NCI-H526 (cell line): ENCODE results near the gene P3H2.
A peak's percentile ranks its signal among the peaks of the same experiment; 100 is the strongest.

Source experiments
- DNase-seq, 2 experiments: peaks; one replicate each; lab custom pipeline; 2025; lab: John Stamatoyannopoulos, UW

P3H2 gene

GRCh38 chr3:189945935-189946709 is 174.6 kb downstream of the P3H2 start:
- DNase-seq = no peak

DNA sequence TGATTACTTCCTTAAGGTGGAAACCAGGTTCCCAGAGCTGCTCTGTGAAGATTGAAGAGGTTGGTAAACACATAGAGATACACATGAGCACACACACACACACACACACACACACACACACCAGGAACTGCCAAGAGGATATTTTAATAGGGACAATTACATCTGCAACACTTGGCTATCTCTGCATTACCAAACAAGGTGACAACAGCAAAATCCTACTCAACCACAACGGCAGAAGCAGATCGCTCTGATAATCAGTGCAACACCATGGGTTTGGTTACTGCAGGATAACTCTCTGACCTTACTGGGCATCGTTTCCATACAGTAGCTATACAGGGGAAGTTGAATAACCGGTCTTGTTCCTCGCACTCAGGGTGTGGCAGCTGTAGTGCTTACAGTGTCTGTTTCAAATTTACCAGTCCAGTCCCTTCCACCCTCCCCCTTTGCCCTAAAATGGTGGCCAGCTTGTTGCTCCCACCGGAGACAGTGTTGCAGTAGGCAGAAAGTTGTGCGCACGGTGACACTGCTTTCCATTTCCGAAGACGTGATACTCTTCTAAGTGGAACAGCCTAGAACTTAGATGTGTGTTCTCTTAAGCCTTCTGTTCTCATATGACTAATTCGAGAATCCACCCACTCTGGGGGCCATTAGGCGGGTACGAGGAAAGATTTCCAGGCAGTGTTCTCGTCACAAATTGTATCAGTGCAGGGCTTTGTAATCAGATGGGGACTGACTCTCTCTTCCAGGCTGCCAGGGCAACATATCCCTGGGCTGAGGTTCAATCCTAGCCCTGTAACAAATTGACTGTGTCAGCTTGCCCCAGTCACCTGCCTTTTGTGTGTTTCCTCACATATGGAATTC is 176.2 kb downstream of the P3H2 start:
- DNase-seq = peak; percentile 15 to 56

DNA sequence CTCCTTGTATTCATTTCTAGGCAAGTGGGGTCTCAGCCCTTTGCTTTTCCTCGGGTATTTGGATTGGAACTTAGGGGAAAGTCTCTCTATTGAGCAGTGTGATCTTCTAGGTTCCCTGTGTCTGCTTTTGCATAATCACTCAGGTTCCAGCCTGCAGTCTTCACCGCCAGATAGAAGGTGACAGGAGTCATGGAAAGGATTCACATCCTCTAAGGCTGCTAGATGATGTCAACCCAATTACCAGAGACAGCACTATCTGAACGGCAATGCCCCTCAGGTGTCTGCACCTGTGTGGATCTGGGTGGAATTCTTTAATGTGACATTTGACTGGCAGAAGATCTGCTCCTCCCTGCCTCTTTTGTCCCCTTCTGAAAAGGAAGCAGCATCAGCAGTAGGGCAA is 177.7 kb downstream of the P3H2 start:
- no peak for DNase-seq

- peak; percentile 17 to 25 for DNase-seq
Measured at GRCh38 chr3:189941679-189942078, 179.0 kb downstream of the P3H2 start.

DNA sequence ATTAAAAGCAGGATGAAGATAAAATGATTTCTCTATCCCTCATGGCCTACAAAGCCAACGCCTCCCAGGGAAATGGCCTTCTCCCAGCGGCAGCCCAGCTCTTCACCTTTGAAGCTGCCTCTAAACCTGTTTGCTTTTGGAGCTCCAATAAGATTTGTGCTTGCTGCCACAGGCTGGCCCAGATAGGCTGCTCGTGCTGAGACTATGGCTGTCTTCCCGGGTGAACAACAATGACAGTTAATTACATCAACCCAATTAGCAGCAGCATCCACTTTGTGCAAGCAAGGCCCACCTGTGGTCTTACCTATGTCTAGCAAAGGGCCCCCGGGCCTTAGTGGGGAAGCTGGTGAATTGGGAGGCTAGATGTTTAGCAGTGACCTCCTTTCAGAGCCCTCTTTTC is 179.6 kb downstream of the P3H2 start:
- DNase-seq = no peak

DNA sequence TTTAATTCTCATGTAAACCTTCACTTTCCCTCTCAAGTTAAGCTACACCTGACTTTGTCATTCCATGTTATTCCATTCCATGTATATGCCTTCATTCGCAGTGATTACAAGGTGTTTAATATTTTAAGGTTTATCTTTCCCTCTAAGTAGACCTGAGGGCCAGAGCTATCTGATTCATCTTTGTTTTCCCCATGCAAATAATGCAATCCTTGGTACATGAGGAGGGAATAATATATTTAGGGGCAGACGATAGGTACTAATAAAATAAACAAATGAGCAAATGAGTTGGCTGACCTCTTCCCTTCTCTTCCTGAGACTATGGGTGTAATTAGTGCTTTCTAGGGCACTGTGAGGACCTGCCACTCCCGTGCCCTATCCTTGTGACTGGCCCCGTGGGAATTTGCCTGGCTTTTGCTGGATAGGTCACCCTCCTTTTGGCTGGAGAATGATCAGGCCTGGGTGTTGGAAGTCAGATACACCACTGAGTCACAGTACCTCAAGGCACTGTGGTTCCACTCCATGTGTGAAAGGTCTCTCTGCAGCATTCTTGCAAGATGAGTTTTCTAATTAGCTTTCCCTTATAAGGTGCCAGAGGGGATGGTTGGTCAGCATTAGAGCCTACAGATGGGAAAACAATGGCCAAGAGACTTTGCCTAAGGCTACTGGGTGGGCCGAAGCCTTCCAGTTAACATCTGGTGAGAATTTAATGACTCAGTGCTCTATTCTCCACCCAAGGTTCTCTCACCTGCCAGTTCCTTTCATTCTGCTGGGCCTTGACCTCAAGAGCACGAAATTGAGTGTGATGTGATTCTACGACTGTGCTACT is 183.2 kb downstream of the P3H2 start:
- DNase-seq = peak in 1 of 2 experiments; percentile 21

GRCh38 chr3:189936201-189936945 is 184.3 kb downstream of the P3H2 start:
- no peak for DNase-seq

DNA sequence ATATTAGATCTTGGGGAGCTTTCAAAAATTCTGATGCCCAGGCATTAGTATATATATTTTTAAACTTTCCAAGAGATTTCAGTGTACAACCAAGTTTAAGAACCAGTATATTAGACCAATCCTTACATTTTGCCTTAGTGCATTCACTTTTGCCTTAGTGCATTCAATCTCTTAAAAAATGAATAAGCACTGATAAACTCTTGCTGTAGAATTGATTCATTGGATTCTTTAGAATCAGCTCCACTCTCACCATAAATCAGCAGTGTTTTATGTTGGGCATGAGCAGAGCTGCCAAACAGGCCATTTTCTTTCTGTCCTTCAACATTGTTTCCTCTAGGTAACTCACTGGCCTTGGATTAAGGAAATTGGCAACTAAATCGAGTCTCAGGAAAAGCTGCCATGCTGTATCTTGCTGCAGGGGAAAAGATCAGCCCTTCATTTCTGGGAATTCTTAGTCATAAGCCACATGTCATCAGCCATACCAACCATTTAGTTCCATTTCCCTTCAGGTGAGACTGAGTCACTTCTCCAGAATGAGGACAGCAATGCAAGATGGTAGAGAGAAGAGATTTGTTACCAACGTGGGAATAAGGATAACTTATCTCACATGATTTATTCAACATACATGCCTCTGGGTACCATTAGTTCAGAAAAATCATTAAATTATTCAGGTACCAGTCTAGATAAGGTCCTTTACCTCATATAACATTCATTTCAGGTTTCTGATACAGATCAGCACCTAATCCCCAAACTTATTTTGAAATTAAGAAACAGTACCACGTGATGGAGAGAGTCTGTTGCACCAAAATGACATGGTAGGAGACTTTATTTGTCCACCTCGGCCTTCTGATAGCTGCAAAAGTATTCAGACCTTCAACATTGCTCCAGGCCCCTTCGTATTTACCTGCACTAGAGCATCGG is 192.5 kb downstream of the P3H2 start:
- no peak for DNase-seq

- DNase-seq = no peak
Measured at GRCh38 chr3:189921770-189922169, 198.9 kb downstream of the P3H2 start.

GRCh38 chr3:189914799-189915198 is 205.9 kb downstream of the P3H2 start:
- DNase-seq = no peak

DNA sequence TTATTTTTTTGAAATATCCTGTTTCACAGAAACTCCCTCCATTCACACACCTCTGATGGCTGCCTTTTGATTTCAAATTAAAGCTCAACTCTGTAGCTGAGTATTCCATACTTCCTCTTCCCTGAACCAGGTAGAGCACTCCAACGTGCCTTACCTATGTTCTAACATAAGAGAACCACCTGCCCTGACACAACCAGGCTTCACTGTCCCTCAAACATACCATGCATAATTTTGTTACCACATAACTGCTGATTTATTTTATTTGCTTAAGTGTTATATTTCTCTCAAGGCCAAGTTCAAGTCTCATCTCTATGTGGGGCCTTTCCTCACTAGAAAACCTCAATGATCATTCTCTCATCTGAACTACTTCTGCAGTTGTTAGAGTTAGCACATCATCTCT is 209.7 kb downstream of the P3H2 start:
- no peak for DNase-seq

- DNase-seq = no peak
Measured at GRCh38 chr3:189909573-189909972, 211.1 kb downstream of the P3H2 start.

DNA sequence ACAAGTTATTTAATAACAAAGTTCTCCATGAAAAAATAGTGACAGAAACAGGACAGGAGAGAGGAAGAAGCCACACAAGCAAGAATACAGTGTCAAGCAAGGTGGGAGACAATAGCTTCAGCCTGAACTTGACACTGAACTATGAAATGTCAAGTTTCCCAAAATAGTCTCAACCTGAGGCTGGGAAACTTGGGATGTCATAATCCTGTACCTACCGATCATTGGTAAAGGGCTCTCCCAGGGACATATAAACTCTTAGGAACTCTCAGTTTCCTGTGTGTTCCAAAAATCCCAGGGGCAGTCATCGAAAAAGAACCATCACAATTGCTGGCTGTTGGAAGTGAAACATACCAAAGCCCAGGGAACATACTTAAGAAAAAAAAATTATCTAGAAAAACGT is 211.6 kb downstream of the P3H2 start:
- no peak for DNase-seq

GRCh38 chr3:189908646-189909045 is 212.1 kb downstream of the P3H2 start:
- DNase-seq = no peak

GRCh38 chr3:189907803-189908202 is 212.9 kb downstream of the P3H2 start:
- no peak for DNase-seq
